Calu3 (cell line): ENCODE measurements around the gene SLC48A1. TPM values are rescaled to one million over a fixed set of nuclear protein-coding genes. Genes with fewer than 3 reads are reported as not detected.

Experiments
- BruUV-seq: library from RNA; stranded (reverse); fragments of 400-500 nt; replicated peaks from 2 replicates; lab custom pipeline; 2021; lab: Mats Ljungman, UMichigan
- CTCF ChIA-PET: fragments of 300-600 bp; sonication (Branson Sonifier 250); formaldehyde crosslinking; loops from one replicate; lab custom pipeline; 2022; ENCODE audit warnings: antibody characterized with exemption; lab: Charles Lee
- DNase-seq: peaks from one replicate; pipeline ENCODE4 v3.0.0; 2022
- H3K27ac Mint-ChIP-seq: one replicate; pipeline ENCODE4 v1.8.0; 2022; ENCODE audit warnings: mixed read lengths; ENCODE audit not compliant: unreplicated experiment
- H3K27me3 Mint-ChIP-seq: one replicate; pipeline ENCODE4 v1.8.0; 2022; ENCODE audit warnings: mixed read lengths; ENCODE audit not compliant: unreplicated experiment
- H3K36me3 Mint-ChIP-seq: one replicate; pipeline ENCODE4 v1.8.0; 2022; ENCODE audit warnings: mild to moderate bottlenecking, moderate library complexity, mixed read lengths; ENCODE audit not compliant: insufficient read depth, unreplicated experiment
- H3K4me1 Mint-ChIP-seq: one replicate; pipeline ENCODE4 v1.8.0; 2022; ENCODE audit warnings: mild to moderate bottlenecking, low read depth, mixed read lengths; ENCODE audit not compliant: unreplicated experiment
- H3K4me3 Mint-ChIP-seq: one replicate; pipeline ENCODE4 v1.8.0; 2022; ENCODE audit warnings: mild to moderate bottlenecking, low read depth, moderate library complexity, mixed read lengths; ENCODE audit not compliant: unreplicated experiment
- H3K9me3 Mint-ChIP-seq: one replicate; pipeline ENCODE4 v1.8.0; 2022; ENCODE audit warnings: low read depth, mixed read lengths; ENCODE audit not compliant: unreplicated experiment
- CTCF ChIP-seq: fragments of 200-600 bp; IDR thresholded peaks from one replicate; pipeline ENCODE4 v1.8.0; 2022; ENCODE audit warnings: antibody characterized with exemption; ENCODE audit not compliant: unreplicated experiment
- intact Hi-C: fragments of 100-400 bp; cut with micrococcal nuclease; formaldehyde crosslinking; loops from one replicate; pipeline ENCODE4 v1.10.0; 2022; ENCODE audit not compliant: unreplicated experiment
- total RNA-seq: library from RNA; stranded (reverse); gene quantifications from 2 replicates; pipeline ENCODE4 v1.2.3, GENCODE V29; 2022

SLC48A1 gene
- total RNA-seq, 1 experiment from 2014 or later: 17.2 TPM

GRCh38 chr12:47758834-47759690 is 14.0 kb upstream of the SLC48A1 start, which contains the start of gene RAPGEF3:
RAPGEF3 (minus strand) TSS chr12:47758880; CDS start chr12:47758556, 324 bp downstream.
- CTCF ChIA-PET: interaction anchor here (0.9 to 2.1 kb wide), 4 partner anchors 12 to 17 kb away, joined by 3 to 14 read pairs (median 6); no protein-coding TSS in a partner anchor
- BruUV-seq: TSS peak; percentile 11
- peak; percentile 83 for DNase-seq
- Mint-ChIP-seq H3K36me3 (peaks cover 17% of the 10 kb centered on the region), H3K4me1 (peaks cover 34% of the 10 kb centered on the region), H3K4me3 (peak within 1 kb of the TSS; percentile 82), H3K9me3 (no peaks in the 10 kb centered on the region), H3K27ac (peak within 1 kb of the TSS; percentile 85), H3K27me3 (no peaks in the 10 kb centered on the region)
- intact Hi-C loops: loop anchor here (2.0 kb wide), 1 partner anchor 14 kb away; no protein-coding TSS in a partner anchor
- TF ChIP-seq CTCF: peak; percentile 29

GRCh38 chr12:47762850-47763465 is 10.1 kb upstream of the SLC48A1 start:
- intact Hi-C loops: no loop called here
- Mint-ChIP-seq H3K36me3 (peaks cover 7% of the 10 kb centered on the region), H3K27me3 (no peaks in the 10 kb centered on the region), H3K4me1 (no peaks in the 10 kb centered on the region), H3K27ac (no peak overlapping the region), H3K4me3 (no peak overlapping the region), H3K9me3 (no peaks in the 10 kb centered on the region)
- BruUV-seq: no TSS peak
- no peak for TF ChIP-seq CTCF
- no peak for DNase-seq
- CTCF ChIA-PET: interaction anchor here (1.5 kb wide), 1 partner anchor 19 kb away, joined by 5 read pairs; no protein-coding TSS in a partner anchor

- no peak overlapping the region for H3K4me3 Mint-ChIP-seq
- CTCF ChIA-PET: interaction anchor here (1.5 kb wide), 1 partner anchor 20 kb away, joined by 5 read pairs; no protein-coding TSS in a partner anchor
- no peak overlapping the region for H3K27ac Mint-ChIP-seq
- no peak for TF ChIP-seq CTCF
- no peaks in the 10 kb centered on the region for H3K4me1 Mint-ChIP-seq
- H3K9me3 Mint-ChIP-seq: no peaks in the 10 kb centered on the region
- intact Hi-C loops: no loop called here
- H3K36me3 Mint-ChIP-seq: peaks cover 6% of the 10 kb centered on the region
- no peak for DNase-seq
- no TSS peak for BruUV-seq
- no peaks in the 10 kb centered on the region for H3K27me3 Mint-ChIP-seq
Measured at GRCh38 chr12:47763481-47764346, 9.3 kb upstream of the SLC48A1 start.
